Midbrain (tissue), 1 donor: ENCODE results near the gene MYH13.
"Not testable (repeated sequence)": the region's sequence is repeated elsewhere in the genome, so short reads cannot be mapped to it uniquely, and the experiment has no call there.

Experiments used
- DNase-seq: peaks from one replicate; lab custom pipeline; 2025; lab: John Stamatoyannopoulos, UW

Gene MYH13

DNA sequence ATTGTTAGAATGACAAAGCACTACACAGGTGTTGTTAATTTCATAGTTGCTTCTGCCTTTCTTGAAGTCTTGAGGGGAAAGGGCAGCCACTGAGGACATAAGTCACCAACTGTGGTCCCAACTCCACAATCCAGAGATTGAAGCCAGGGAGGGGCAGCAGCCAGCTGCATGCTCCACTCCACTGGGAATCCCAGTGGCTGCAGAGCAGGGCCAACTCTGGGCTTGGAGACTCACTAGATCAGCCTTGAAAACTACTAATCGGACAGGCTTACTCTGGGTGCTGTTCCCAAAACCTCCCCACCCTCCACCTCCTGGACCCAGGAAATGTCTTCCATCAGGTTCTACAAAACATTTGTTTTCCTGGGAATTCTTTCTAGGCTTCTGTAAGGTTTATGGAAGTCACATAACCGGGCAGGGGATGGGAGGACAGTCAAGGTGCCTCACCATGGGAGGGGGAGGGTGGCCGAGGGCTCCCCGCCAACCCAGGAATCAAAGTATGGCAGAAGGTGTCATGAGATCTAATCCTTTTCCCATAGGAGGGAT lies 68.0 kb downstream of the MYH13 start:
- DNase-seq, result no peak

DNA sequence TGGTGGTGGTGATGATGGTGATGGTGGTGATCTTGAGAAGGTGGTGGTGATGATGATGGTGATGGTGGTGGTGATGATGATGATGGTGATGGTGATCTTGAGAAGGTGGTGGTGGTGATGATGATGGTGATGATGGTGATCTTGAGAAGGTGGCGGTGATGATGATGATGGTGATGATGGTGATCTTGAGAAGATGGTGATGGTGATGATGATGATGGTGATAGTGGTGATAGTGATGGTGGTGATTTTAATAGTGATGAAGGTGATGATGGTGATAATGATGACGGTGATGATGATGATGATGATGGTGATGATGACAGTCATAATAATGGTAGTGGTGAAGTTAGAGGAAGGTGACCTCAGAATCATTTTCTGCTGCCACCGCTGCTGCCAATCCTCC lies 75.1 kb downstream of the MYH13 start:
- no peak for DNase-seq

DNA sequence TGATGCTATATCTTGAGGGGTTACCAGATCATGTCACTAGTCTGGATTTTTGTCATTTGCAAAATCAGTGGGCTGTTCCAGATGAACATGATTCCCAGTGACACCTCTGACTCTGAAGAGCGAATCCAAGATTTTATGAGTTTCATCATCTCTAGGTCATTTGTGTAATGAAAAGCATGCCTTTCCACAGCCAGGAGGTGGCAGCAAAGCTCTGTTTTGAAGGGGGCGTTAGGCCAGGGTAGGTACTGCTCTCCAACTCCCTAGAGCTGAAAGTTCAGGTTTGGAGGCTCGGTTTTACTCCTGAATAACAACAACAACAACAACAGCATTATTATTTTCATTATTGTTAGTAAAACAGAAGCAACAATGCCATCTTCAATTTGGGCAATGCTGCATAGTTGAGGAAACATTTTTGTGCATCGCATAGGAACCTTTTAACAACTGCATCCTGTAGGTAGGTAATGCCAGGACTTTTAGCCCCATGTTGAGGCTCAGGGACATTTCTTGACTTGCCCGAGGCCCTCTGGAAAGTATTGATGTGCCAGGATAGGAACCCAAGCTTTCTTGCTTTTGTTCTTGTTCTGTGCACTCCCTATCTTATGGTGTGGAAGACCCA lies 77.0 kb downstream of the MYH13 start:
- peak; percentile 68 for DNase-seq

DNA sequence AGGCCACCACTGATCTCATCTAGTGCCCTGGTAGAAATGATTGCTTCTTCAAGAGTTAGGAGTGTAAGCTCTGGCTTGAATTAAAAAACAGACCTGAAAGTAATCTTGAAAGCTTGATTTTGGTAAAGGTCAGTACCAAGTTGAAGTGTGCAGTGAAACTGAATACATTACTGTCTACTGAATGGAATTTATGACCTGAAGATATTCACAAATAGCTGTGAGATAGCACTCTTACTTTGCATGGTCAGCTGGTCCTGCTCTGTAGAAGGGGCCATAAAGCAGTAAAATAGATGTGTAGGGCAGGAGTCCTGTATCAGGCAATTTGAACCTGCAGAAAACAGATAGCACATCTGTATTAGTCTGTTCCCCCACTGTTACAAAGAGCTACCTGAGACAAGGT lies 78.6 kb downstream of the MYH13 start:
- no peak for DNase-seq

DNA sequence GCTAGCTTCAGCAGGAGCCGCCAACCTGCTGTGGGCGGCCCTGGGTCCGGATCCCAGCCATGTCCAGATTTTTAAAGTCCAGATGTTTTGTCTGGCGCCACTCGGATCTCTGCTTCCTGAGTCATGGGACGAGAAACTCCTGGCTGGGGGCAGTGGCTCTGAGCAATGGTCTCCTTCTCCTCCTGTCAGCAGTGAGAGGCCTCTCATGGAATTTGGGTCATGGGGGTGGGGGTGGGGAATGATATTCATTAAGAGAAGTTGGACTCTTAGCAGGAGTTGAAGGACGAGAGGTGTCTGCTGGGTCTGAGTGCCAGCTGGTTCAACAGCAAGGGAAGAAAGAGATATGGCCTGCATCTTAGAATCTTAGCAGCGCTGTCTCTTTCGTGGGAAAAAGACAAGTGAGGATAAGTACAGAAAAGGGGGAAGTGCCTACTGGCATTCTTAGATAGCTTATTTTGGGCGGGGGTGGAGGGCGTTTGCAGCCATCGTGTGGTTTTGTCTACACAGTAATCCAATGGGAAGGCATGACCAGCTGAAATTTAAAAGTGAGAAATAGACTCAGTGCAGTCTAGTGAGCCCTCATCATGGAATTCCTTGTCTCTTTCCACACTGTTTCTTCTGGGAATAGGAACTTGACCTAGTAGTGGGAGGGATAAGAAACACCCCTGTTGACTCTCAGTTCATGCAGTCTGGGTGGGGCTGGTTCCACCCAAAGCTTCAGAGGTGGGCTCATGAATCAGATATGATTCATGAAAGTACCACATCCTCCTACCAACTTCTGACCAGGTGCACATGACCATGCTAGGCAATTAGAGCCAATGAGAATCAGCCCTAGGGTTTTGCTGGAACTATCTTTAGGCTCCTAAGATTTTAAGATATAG lies 80.5 kb downstream of the MYH13 start:
- no peak for DNase-seq

DNA sequence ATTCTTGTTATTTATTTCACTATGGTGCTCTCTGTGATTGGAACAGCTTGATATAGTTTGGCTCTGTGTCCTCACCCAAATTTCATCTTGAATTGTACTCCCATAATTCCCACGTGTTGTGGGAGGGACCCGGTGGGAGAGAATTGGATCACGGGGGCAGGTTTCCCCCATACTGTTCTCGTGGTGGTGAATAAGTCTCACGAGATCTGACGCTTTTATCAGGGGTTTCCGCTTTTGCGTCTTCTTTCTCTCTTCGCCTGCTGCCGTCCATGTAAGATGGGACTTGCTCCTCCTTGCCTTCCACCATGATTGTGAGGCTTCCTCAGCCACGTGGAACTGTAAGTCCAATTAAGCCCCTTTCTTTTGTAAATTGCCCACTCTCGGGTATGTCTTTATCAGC lies 81.2 kb downstream of the MYH13 start:
- not testable (repeated sequence) for DNase-seq

DNA sequence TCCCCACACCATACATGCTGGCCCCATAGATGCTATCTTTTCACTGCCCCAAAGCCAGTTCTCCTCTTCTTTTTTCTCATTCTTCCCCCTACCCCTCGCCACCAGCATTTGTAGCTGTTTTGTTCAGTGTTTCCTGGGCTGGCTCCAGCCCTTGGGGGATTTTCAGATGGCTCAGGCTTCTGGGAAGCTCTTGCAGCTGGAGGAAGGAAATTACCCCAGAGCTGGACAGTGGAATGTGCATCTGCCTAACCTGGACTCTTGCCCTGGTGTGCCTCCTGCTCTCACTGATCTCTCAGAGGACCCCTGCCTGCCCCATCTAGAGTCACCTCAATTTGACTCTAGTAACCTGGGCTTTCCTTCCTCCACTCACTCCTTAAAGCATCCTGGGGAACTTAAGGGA lies 82.8 kb downstream of the MYH13 start:
- DNase-seq, result no peak

DNA sequence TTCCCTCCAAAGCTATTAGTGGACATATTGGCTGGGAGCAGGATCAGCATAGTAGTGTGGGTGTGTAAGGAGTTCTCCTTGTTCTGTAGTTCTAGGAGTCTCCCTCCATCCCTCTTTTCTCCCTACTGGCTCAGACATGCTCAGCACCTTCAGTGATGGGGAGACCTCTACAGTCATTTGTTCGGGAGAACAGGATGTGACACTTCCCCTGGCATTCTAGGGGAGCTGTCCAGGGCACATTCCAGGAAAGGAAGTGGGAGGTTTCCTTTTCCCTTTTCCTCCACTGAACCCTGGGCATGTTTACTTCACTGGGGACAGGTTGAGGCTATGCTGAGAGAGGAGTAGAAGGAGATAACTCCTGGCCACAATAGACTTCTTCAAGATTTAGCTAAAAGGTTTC lies 86.5 kb downstream of the MYH13 start:
- DNase-seq, result no peak

DNA sequence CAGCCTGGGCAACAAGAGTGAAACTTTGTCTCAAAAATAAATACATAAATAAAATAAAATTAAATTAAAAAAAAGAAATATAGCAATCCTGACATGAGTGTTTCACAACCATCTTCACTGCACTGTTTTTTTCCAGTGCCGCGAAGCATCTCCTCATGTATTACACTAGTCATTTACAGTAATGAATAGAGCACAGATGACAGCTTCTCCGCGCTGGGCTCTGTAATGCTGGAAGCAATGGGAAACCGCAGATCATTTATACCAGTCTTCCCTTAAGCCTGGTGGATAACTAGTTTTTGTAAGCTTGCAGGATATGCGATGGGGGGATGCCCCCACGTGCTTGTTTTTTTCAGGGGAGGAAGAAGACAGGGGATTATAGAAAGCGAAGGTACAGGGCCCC lies 86.9 kb downstream of the MYH13 start:
- no peak for DNase-seq

DNA sequence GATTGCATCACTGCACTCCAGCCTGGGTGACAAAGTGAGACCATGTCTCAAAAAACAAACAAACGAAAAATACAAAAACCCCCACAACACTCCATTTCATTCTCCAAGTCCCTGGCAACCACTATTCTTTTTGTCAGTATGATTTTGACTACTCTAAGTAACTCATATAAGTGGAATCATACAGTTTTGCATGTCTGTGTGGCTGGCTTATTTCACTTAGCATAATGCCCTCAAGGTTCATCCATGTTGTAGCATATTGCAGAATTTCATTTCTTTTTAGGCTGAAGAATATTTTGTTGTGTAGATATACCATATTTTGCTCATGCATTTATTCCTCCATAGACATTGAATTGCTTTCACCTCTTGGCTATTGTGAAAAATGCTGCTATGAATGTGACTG lies 92.7 kb downstream of the MYH13 start:
- no peak for DNase-seq

DNA sequence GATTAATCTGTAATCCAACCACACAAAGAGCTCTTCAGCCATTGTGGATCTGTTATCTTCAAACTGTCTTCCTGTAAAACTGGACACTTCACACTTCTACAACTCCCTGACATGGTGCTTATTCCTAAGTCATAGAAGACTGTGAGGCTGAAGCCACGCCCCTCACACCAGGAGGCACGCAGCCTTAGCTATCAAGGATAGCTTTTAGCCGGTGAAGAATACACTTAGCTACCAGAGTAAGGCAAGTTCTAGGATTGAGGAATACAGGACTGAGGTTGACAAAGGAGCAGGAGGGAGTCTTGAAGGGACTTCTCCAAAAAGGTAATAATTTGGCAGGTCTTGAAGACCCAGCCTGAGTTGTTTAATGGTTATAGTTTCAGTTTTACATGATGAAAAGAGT lies 94.6 kb downstream of the MYH13 start:
- DNase-seq, result no peak

DNA sequence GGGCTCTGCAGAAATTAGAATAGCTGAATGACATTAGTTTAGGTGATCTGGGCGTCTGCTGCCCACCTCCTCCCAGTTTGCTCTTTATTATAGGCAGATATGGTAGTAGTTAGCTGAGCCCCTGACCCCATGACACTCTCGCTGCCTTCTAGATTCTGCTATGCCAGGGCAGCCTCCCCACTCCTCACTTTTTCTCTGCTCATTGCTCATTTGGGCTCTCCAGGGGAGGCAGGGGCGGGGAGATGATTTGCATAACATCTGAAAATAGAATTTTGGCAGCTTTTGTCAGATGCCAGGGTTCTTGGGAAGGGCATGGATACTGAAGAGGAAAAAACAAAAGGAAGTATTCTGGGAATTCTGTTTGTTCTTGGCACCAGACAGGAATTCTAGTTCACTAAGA lies 96.4 kb downstream of the MYH13 start:
- no peak for DNase-seq

DNA sequence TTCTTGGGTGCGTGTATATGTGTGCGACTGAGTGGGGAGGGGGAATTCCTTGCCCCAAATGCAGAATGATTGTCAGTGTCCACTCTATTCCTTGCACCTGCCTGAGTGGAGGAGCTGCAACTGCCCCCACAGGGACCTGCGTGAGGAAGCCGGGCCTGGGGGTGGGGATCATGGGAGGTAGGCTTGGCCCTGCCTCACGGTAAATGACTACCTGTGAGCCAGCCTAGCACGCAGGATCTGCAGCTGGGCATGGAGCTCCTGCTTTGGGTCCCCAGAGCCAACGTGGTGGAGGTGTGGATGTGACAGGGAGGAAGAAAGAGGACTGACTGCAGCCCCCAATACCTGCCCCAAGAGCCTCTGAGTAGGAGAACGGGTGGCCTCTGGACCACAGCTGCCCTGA lies 97.4 kb downstream of the MYH13 start:
- no peak for DNase-seq

DNA sequence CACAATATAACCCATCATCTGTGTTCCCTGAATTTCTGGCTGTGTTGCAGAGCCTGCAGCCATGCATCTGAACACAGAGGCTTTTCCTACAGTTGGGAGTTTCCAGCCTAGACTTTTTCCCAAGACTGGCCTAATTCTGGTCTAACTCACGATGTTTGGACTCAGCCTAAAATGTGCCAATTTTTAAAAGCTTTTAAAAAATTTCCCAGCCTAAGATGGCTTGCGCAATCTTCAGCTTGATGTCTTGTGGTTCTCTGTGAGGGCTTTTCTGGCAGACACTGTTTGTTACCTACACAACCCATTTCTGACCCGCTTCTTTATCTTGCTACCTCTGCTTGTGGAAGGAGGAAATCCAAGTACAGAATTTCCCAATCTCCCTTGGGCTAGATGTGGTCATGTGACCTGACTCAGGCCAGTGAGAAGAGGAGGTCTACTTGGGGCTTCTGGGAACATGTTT lies 101.7 kb downstream of the MYH13 start:
- DNase-seq, result no peak

DNA sequence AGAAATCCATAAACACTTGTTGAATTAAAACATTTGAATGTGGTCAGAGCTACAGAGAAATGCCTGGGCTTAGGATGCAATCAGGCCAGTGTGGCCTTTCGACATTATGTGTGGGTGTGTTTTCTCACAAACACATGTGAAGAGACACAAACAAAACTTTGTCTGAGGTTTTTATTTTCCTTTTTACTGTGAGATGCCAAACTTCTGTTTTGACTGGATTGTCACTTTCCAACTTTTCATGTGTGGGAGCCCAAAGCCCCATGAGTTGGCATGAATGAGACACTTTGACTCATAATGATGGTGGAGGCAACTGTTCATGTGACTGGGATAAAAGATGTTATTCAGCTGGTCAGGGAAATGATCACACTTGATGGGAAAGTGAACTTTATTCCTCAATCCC lies 102.5 kb downstream of the MYH13 start:
- no peak for DNase-seq

DNA sequence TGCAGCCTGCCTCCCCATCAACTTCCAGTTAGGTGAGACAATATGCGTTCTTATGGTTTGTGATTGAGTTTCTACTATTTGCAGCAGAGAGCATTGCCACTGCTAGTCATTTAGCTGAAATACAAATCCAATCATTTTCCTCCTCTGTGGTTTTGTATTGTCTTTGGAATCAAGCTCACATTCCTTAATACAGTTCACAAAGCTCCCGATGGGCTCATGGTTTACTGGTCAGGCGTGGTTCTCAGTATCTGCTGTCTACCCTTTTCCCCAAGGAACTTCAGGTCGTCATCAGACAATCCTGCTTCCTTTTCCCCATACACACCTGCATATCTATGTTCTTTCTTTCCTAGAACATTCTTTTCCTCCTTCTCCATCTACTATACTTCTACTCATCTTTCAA lies 104.8 kb downstream of the MYH13 start:
- DNase-seq, result no peak

DNA sequence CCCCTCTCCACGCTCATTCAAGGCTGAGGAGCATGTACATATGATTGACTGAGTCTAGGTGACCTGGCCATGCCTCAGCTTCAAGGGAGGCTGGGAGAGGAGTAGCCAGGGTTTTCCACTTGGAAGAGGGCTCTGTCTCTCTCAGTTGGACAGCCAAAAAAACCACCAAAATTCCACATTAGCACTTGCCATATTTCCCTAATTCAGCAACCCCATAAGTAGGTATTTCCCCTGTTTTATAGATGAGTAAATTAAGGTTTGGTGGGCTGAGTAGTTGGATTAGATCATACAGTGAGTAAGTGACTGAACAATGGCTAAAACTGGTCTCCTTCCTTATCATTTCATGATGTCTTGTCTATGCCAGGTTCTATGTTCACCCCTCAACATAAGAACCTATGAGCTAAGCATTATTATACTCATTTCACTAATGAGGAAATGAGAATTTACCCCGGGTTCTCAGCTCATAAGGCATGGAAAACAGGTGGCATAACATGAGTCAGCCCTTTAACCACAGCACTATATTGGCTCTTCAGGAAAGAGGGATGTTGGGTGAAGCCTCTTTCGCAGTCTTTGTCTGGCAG lies 106.4 kb downstream of the MYH13 start:
- no peak for DNase-seq

DNA sequence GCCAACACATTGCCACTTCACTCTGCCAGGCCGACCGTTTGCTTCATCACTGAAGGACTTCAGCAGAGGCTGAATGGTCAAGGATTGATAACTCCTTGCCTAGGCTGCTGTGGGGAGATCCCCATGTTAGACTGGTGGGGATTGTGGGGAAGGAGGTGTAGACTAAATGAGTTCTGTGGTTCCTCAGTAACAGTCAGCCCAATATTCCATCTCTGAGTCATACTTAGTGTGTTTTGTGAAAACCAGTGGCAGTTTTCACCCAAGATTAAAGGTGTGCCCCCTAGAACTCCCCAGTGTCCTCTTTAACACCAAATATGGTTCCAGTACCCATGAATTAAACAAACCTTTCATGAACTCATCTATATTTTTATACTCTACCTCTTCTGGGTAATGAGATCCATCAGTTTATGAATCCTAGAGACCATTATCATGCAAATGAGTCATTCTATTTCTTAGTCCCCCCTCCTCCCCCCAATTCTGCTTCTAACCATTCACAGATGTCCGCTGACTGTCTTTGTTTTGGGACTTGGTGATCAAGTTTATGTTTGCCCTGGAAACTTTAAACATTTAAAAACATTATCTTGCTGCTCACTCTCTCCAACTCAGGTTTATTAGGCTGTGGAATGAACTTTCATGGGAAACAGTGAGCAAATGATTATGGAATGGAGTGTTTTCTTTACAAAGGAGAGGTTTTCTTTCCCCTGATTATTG lies 107.6 kb downstream of the MYH13 start:
- DNase-seq, result no peak

DNA sequence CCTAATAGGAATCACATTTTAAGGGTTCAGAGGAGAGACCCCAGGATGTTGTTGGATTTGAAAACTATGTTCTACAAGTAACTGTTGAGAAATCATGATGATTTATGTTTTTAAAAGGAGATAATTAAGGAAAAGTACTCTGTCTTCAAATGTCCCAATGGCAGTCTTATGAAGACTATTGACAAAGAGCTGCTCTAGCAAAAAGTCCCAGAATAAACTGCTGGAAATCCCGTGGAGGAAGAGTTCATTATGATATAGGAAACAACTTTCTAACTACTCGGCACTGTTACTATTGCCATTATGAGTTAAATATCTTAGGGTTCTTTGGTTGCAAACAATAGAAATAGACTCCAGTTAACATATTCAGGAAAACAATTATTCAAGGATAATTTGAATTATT lies 108.8 kb downstream of the MYH13 start:
- no peak for DNase-seq

DNA sequence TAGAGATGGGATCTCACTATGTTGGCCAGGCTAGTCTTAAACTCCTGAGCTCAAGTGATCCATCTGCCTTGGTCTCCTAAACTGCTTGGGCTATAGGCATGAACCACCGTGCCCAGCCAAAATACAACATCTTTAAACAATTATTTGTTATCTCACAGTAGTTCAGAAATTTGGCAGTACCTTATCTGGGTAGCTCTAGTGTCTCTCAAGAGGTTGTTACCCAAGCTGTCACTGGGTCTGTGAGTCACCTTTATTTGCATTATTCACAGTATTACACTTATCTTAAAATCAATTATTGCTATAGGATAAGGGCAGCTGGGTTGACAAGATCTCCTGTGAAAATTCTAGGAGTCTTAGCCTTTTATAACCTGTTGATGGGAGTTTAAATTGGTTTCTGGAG lies 110.4 kb downstream of the MYH13 start:
- DNase-seq, result no peak

DNA sequence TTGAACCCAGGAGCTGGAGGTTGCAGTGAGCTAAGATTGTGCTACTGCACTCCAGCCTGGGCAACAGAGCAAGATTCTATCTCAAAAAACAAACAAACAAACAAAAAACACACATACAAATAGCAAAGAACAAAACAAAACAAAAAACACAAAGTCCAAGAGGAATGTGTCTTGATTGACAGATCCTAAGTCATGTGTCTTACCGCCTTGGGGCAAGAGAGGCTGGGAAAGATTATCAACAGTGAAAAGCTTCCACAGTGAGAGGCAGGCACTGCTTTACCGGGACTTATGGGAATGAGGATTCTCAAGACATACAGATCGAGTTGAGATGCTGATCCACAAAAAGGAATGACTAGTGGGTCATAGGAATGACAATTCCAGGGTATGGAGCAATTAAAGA lies 111.7 kb downstream of the MYH13 start:
- DNase-seq, result no peak

DNA sequence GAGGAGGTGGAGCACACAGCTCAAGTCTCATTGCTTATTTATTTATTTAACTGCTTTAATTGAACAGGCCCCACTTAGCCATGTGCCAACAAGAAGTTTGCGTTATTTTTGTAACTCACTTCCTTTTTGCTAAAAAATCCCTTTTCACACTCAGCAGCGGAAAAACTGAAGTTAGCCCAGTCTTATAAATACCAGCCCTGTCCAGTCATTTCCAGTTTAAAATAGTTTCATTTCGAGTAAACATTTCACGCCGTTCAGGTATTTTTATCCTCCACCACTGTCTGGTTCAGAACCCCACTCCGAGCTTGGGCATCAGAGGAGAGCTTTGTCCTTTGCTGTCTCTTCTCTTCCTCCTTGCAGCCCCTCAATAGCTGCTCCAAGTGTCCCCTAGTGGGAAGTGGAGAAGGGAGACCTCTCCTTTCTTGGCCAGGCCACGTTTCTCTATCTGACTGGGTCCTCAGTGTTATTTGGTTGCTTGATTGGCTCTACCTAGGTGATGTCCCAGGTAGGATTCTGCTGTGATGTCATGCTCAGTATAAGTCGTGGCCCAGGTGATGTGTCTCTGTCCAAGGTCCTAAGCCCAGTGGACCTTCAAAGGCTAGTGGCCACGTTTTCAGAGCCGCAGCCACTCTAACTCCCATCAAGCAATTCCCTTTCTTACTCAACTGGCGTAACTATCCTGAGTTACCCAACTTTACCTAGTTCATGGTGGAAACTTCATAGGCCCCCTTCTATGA lies 121.4 kb downstream of the MYH13 start:
- no peak for DNase-seq
